K562 (cell line): Measurements from ENCODE around the gene SLC49A3. TPM values are rescaled to one million over a fixed set of nuclear protein-coding genes. Genes with fewer than 3 reads are reported as not detected.

Experiments used
- ASH1L ChIP-seq: fragments of 450-650 bp; IDR thresholded peaks from 2 replicates; pipeline ENCODE4 v1.6.1; 2018; ENCODE audit warnings: borderline replicate concordance, mild to moderate bottlenecking, low read depth; ENCODE audit not compliant: partially characterized antibody
- CREB1 ChIP-seq, 2 experiments: sonication (generic) in 1 of 2; formaldehyde crosslinking in 1 of 2; IDR thresholded peaks; 2 replicates each; pipeline versions ENCODE4 v1.6.1 to v1.8.0; 2012 to 2022; ENCODE audit warnings: inconsistent platforms in 1 of 2, mild to moderate bottlenecking in 1 of 2, missing genetic modification reagents in 1 of 2, moderate library complexity in 1 of 2
- CREM ChIP-seq: IDR thresholded peaks from 2 replicates; pipeline ENCODE4 v1.6.1; 2014; ENCODE audit warnings: antibody characterized with exemption, low read depth
- CTBP1 ChIP-seq: fragments of 450-650 bp; IDR thresholded peaks from 2 replicates; pipeline ENCODE4 v1.6.1; 2016; ENCODE audit warnings: borderline replicate concordance
- ELF2 ChIP-seq: fragments of 250-450 bp; sonication (Bioruptor Pico); IDR thresholded peaks from 2 replicates; pipeline ENCODE4 v1.5.0; 2021; ENCODE audit warnings: mild to moderate bottlenecking
- ETV1 ChIP-seq: fragments of 450-650 bp; conservative IDR thresholded peaks from 2 replicates; pipeline ENCODE4 v1.6.1; 2016; ENCODE audit warnings: missing genetic modification characterization, control low read depth, low read depth, missing compliant biosample characterization
- FUS ChIP-seq: fragments of 200-400 bp; formaldehyde crosslinking; optimal IDR thresholded peaks from 2 replicates; pipeline ENCODE3; 2017; ENCODE audit warnings: low read depth, low read length
- GTF2E2 ChIP-seq: fragments of 200-800 bp; sonication (Bioruptor generic); IDR thresholded peaks from 2 replicates; pipeline ENCODE4 v1.6.1; 2016; ENCODE audit warnings: missing genetic modification characterization, missing compliant biosample characterization
- HDAC1 ChIP-seq, 2 experiments: fragments of 450-650 bp; IDR thresholded peaks; 2 replicates each; pipeline ENCODE4 v1.6.1; 2016 to 2017; ENCODE audit warnings: inconsistent platforms in 1 of 2, mild to moderate bottlenecking in 1 of 2, moderate library complexity in 1 of 2
- KLF6 ChIP-seq: fragments of 250-450 bp; sonication (Bioruptor Pico); IDR thresholded peaks from 2 replicates; pipeline ENCODE4 v1.4.0; 2020; ENCODE audit warnings: mild to moderate bottlenecking, moderate library complexity, borderline replicate concordance
- MAFF ChIP-seq: IDR thresholded peaks from 2 replicates; pipeline ENCODE4 v1.6.1; 2012; ENCODE audit warnings: low read length, improper control_type of control experiment
- MCM5 ChIP-seq: fragments of 450-650 bp; IDR thresholded peaks from 2 replicates; pipeline ENCODE4 v1.6.1; 2016; ENCODE audit warnings: low read depth
- MCM7 ChIP-seq, 2 experiments: fragments of 450-650 bp; IDR thresholded peaks; 2 replicates each; pipeline ENCODE4 v1.6.1; 2016 to 2018
- MTA3 ChIP-seq: fragments of 450-650 bp; formaldehyde crosslinking; IDR thresholded peaks from 2 replicates; pipeline ENCODE4 v1.6.1; 2017; ENCODE audit warnings: mild to moderate bottlenecking, borderline replicate concordance
- NFE2 ChIP-seq: IDR thresholded peaks from 2 replicates; pipeline ENCODE4 v1.6.1; 2014; ENCODE audit warnings: antibody characterized with exemption, low read depth
- NFE2L1 ChIP-seq: fragments of 450-650 bp; IDR thresholded peaks from 2 replicates; pipeline ENCODE4 v1.6.1; 2016; ENCODE audit warnings: missing genetic modification characterization, low read depth, mild to moderate bottlenecking, missing compliant biosample characterization, moderate library complexity, borderline replicate concordance
- RBM14 ChIP-seq: fragments of 200-400 bp; formaldehyde crosslinking; IDR thresholded peaks from 2 replicates; pipeline ENCODE4 v1.6.1; 2018; ENCODE audit warnings: low read depth, mild to moderate bottlenecking, low read length, moderate library complexity, borderline replicate concordance; ENCODE audit not compliant: insufficient read depth
- SMC3 ChIP-seq: conservative IDR thresholded peaks from 2 replicates; pipeline ENCODE4 v1.6.1; 2011; ENCODE audit warnings: low read depth, low read length, improper control_type of control experiment; ENCODE audit not compliant: insufficient read depth
- SOX6 ChIP-seq: fragments of 450-650 bp; IDR thresholded peaks from 2 replicates; pipeline ENCODE4 v1.6.1; 2014; ENCODE audit warnings: mild to moderate bottlenecking
- SRSF7 ChIP-seq: fragments of 200-400 bp; formaldehyde crosslinking; optimal IDR thresholded peaks from 2 replicates; pipeline ENCODE3; 2017; ENCODE audit warnings: mild to moderate bottlenecking, low read depth, low read length
- TAL1 ChIP-seq: fragments of 450-650 bp; IDR thresholded peaks from 2 replicates; pipeline ENCODE4 v1.6.1; 2016; ENCODE audit warnings: mild to moderate bottlenecking
- TEAD4 ChIP-seq, 2 experiments: sonication (generic) in 1 of 2; formaldehyde crosslinking in 1 of 2; IDR thresholded peaks; 2 replicates each; pipeline versions ENCODE4 v1.6.1 to v1.8.0; 2012 to 2022; ENCODE audit warnings: borderline replicate concordance in 1 of 2, inconsistent platforms in 1 of 2, low read length in 1 of 2, mild to moderate bottlenecking in 1 of 2, missing genetic modification reagents in 1 of 2
- TOE1 ChIP-seq, 2 experiments: fragments of 450-650 bp in 1 of 2; sonication (generic) in 1 of 2; formaldehyde crosslinking in 1 of 2; IDR thresholded peaks; 2 replicates each; pipeline versions ENCODE4 v1.7.1 to v1.8.0; 2016 to 2022; ENCODE audit warnings: borderline replicate concordance in 2 of 2, mild to moderate bottlenecking in 2 of 2, antibody characterized with exemption in 1 of 2, inconsistent platforms in 1 of 2, low read depth in 1 of 2, missing genetic modification reagents in 1 of 2, moderate library complexity in 1 of 2
- polyA plus RNA-seq, 8 experiments: library from polyadenylated mRNA; depleted of rRNA in 4 of 8; stranded (reverse) in 5 of 8; unstranded in 3 of 8; fragments of >200 nt; fragmentation: Nextera tagmentation in 2 of 8; fragmentation: Illumina TruSeq in 1 of 8; extraction: Ambion mirVana in 2 of 8; extraction: Trizol in 1 of 8; gene quantifications; 2 replicates each; pipeline versions ENCODE4 v1.2.1 to v1.2.3, GENCODE V29; 2011 to 2014; ENCODE audit warnings: inconsistent platforms in 1 of 8, missing spikeins in 1 of 8
- total RNA-seq, 7 experiments: library from RNA; depleted of rRNA in 6 of 7; stranded (reverse); fragments of >200 nt in 6 of 7; fragmentation: Illumina TruSeq in 2 of 7; extraction: Trizol in 2 of 7; gene quantifications; 2 replicates each; pipeline versions ENCODE4 v1.2.1 to v1.2.3, GENCODE V29; 2011 to 2021; ENCODE audit warnings: low replicate concordance in 1 of 7
- TF ChIP-seq, protein P1 (sequence below): fragments of 250-450 bp; sonication (Bioruptor Pico); IDR thresholded peaks from 2 replicates; pipeline ENCODE4 v1.8.0; 2022; ENCODE audit warnings: inconsistent platforms, mild to moderate bottlenecking, moderate library complexity, borderline replicate concordance
- TF ChIP-seq, protein P2 (sequence below): fragments of 250-450 bp; sonication (Bioruptor Pico); IDR thresholded peaks from 2 replicates; pipeline ENCODE4 v1.4.0; 2020; ENCODE audit warnings: mild to moderate bottlenecking

SLC49A3 gene
- total and polyA plus RNA-seq, 9 of the 15 experiments (the other 6 are each of a cell fraction or from before 2014, with no cell fraction given) = 0.24 to 0.41 TPM; not detected in 7

GRCh38 chr4:687048-687970, 1.6 kb downstream of the SLC49A3 start (continued):
- TF ChIP-seq TEAD4 (IDR thresholded peaks at IDR 0.05; ENCODE audit: low read length) (no peak), TEAD4 (CRISPR knock-in tag; IDR thresholded peaks at IDR 0.05; ENCODE audit: borderline replicate concordance) (no peak), CTBP1 (peak; percentile 88), RBM14 (no peak), MCM7 (IDR thresholded peaks at IDR 0.05) (no peak), CREB1 (IDR thresholded peaks at IDR 0.05) (no peak), CREB1 (CRISPR knock-in tag; IDR thresholded peaks at IDR 0.05) (no peak; the same call in 1 of the 2 replicates), NFE2 (no peak; the same call in 1 of the 2 replicates), ELF2 (no peak), MTA3 (peak; percentile 82; the same call in 1 of the 2 replicates), ASH1L (no peak), FUS (no peak), CREM (peak; percentile 40), GTF2E2 (tag) (peak; percentile 50; the same call in 1 of the 2 replicates), MAFF (no peak), HDAC1 (IDR thresholded peaks at IDR 0.05) (peak in 1 of 2 experiments; percentile 42; a peak in 1 of 4 replicates), MCM5 (no peak), SRSF7 (no peak), TAL1 (no peak), SMC3 (no peak), NFE2L1 (tag) (no peak), KLF6 (CRISPR knock-in tag) (no peak), ETV1 (tag) (no peak; the same call in 1 of the 2 replicates), TOE1 (IDR thresholded peaks at IDR 0.05; ENCODE audit: borderline replicate concordance) (peak; percentile 50; the same call in 1 of the 2 replicates), TOE1 (CRISPR knock-in tag; IDR thresholded peaks at IDR 0.05; ENCODE audit: borderline replicate concordance, low read depth) (0 out of 2 replicates have a peak, but pooled peaks have one; percentile 75), SOX6 (peak; percentile 52; the same call in 1 of the 2 replicates)
- TF ChIP-seq, protein P1, sequence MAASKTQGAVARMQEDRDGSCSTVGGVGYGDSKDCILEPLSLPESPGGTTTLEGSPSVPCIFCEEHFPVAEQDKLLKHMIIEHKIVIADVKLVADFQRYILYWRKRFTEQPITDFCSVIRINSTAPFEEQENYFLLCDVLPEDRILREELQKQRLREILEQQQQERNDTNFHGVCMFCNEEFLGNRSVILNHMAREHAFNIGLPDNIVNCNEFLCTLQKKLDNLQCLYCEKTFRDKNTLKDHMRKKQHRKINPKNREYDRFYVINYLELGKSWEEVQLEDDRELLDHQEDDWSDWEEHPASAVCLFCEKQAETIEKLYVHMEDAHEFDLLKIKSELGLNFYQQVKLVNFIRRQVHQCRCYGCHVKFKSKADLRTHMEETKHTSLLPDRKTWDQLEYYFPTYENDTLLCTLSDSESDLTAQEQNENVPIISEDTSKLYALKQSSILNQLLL (CRISPR knock-in tag) = no peak
- TF ChIP-seq, protein P2, sequence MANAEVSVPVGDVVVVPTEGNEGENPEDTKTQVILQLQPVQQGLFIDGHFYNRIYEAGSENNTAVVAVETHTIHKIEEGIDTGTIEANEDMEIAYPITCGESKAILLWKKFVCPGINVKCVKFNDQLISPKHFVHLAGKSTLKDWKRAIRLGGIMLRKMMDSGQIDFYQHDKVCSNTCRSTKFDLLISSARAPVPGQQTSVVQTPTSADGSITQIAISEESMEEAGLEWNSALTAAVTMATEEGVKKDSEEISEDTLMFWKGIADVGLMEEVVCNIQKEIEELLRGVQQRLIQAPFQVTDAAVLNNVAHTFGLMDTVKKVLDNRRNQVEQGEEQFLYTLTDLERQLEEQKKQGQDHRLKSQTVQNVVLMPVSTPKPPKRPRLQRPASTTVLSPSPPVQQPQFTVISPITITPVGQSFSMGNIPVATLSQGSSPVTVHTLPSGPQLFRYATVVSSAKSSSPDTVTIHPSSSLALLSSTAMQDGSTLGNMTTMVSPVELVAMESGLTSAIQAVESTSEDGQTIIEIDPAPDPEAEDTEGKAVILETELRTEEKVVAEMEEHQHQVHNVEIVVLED (CRISPR knock-in tag) = 0 out of 2 replicates have a peak, but pooled peaks have one; percentile 11
